Mesendoderm (in vitro differentiated cells): ENCODE data around the gene USP31.

Source experiments
- DNase-seq: peaks from one replicate; pipeline ENCODE4 v3.0.0; 2013
- H2AK5ac ChIP-seq: 2 replicates; pipeline ENCODE4 v1.6.1; 2013; ENCODE audit warnings: low read length, inconsistent platforms
- H2BK120ac ChIP-seq: 2 replicates; pipeline ENCODE4 v1.6.1; 2013; ENCODE audit warnings: low read depth, mild to moderate bottlenecking, low read length, moderate library complexity, mixed read lengths
- H2BK15ac ChIP-seq: replicated peaks from 2 replicates; pipeline ENCODE4 v1.6.1; 2013; ENCODE audit warnings: low read depth, mild to moderate bottlenecking, moderate library complexity
- H2BK5ac ChIP-seq: 2 replicates; pipeline ENCODE4 v1.6.1; 2013; ENCODE audit warnings: low read length, inconsistent platforms
- H3K18ac ChIP-seq: 2 replicates; pipeline ENCODE4 v1.6.1; 2013; ENCODE audit warnings: mild to moderate bottlenecking, low read length, mixed read lengths
- H3K23ac ChIP-seq: one replicate; pipeline ENCODE4 v1.6.1; 2013; ENCODE audit warnings: low read length
- H3K27ac ChIP-seq: 2 replicates; pipeline ENCODE4 v1.5.1; 2013; ENCODE audit warnings: low read depth, mild to moderate bottlenecking, inconsistent platforms, low read length, moderate library complexity
- H3K27me3 ChIP-seq: 2 replicates; pipeline ENCODE4 v1.6.1; 2013; ENCODE audit warnings: low read length, control low read depth, mild to moderate bottlenecking, inconsistent platforms; ENCODE audit not compliant: insufficient read depth, poor library complexity
- H3K36me3 ChIP-seq: 2 replicates; pipeline ENCODE4 v1.6.1; 2013; ENCODE audit warnings: low read length, inconsistent platforms; ENCODE audit not compliant: control insufficient read depth, insufficient read depth
- H3K4ac ChIP-seq: one replicate; pipeline ENCODE4 v1.6.1; 2013; ENCODE audit warnings: low read depth, mild to moderate bottlenecking, low read length, moderate library complexity
- H3K4me1 ChIP-seq: 2 replicates; pipeline ENCODE4 v1.6.1; 2013; ENCODE audit warnings: low read depth, low read length, inconsistent platforms; ENCODE audit not compliant: control insufficient read depth
- H3K4me2 ChIP-seq: 2 replicates; pipeline ENCODE4 v1.6.1; 2013; ENCODE audit warnings: low read length
- H3K4me3 ChIP-seq: 2 replicates; pipeline ENCODE4 v1.5.1; 2013; ENCODE audit warnings: mild to moderate bottlenecking, low read length
- H3K56ac ChIP-seq: one replicate; pipeline ENCODE4 v1.6.1; 2013; ENCODE audit warnings: low read length
- H3K79me1 ChIP-seq: 2 replicates; pipeline ENCODE4 v1.6.1; 2013; ENCODE audit warnings: low read length, inconsistent platforms
- H3K79me2 ChIP-seq: 2 replicates; pipeline ENCODE4 v1.6.1; 2013; ENCODE audit warnings: mild to moderate bottlenecking, low read length; ENCODE audit not compliant: control insufficient read depth, insufficient read depth
- H3K9ac ChIP-seq: 2 replicates; pipeline ENCODE4 v1.6.1; 2013; ENCODE audit warnings: low read length, inconsistent platforms
- H4K5ac ChIP-seq: one replicate; pipeline ENCODE4 v1.6.1; 2013; ENCODE audit warnings: low read length
- H4K8ac ChIP-seq: one replicate; pipeline ENCODE4 v1.6.1; 2013; ENCODE audit warnings: low read depth, mild to moderate bottlenecking, control low read depth, low read length, moderate library complexity
- WGBS: extraction: QIAGEN DNeasy Blood & Tissue Kit; methylation state at CpG from one replicate; pipeline ENCODE4 v1.1.7; 2013; ENCODE audit warnings: low lambda C conversion rate, missing lambda C conversion rate; ENCODE audit not compliant: insufficient coverage; ENCODE audit errors: extremely low coverage; 5-methylcytosine and 5-hydroxymethylcytosine counted together

The USP31 gene

DNA sequence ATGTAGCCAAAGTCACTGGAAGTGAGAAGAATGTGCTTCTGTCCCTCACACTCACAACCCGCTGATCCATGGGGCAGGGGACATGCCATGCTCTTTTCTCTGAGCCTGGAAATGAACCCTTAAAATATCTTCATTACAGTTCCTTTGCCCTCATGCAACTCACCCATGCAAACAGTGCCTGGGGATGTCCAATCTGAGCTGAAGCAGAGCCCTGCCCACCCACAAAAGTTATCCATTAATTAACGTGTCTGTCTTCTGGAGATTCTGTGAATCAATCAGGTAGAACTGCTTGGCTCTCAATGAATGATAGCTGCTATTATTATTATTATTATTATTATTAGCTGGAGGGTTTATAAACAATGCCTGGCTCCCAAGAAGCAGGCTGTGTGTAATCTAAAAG is 133.7 kb downstream of the USP31 start:
- no CpG with 5 or more reads among the region's 2 CpGs for WGBS
- no peak for DNase-seq
- Histone ChIP-seq H3K9ac (no peak overlapping the region), H3K56ac (no peak overlapping the region), H2AK5ac (no peak overlapping the region), H3K18ac (no peak overlapping the region), H3K23ac (no peak overlapping the region), H3K4me1 (no peaks in the 10 kb centered on the region), H4K8ac (no peak overlapping the region), H3K36me3 (no peaks in the 10 kb centered on the region), H2BK5ac (no peak overlapping the region), H3K4ac (no peak overlapping the region), H4K5ac (no peak overlapping the region), H3K4me2 (no peak overlapping the region), H3K27ac (no peak overlapping the region), H2BK120ac (no peak overlapping the region), H3K4me3 (no peak overlapping the region), H3K79me1 (no peaks in the 10 kb centered on the region), H2BK15ac (no peak overlapping the region), H3K79me2 (no peaks in the 10 kb centered on the region), H3K27me3 (no peaks in the 10 kb centered on the region)

- H3K23ac ChIP-seq = no peak overlapping the region
- H3K27me3 ChIP-seq = no peaks in the 10 kb centered on the region
- no peak overlapping the region for H4K8ac ChIP-seq
- no peak overlapping the region for H3K9ac ChIP-seq
- H2BK120ac ChIP-seq = no peak overlapping the region
- no peak overlapping the region for H3K4ac ChIP-seq
- no peaks in the 10 kb centered on the region for H3K79me1 ChIP-seq
- no peaks in the 10 kb centered on the region for H3K4me1 ChIP-seq
- H4K5ac ChIP-seq = no peak overlapping the region
- no peak overlapping the region for H3K18ac ChIP-seq
- H3K4me3 ChIP-seq = no peak overlapping the region
- H2AK5ac ChIP-seq = no peak overlapping the region
- H3K27ac ChIP-seq = no peak overlapping the region
- H3K4me2 ChIP-seq = no peak overlapping the region
- DNase-seq = peak; percentile 7
- no peak overlapping the region for H3K56ac ChIP-seq
- H3K79me2 ChIP-seq = no peaks in the 10 kb centered on the region
- WGBS = no CpG with 5 or more reads among the region's 2 CpGs
- H2BK5ac ChIP-seq = no peak overlapping the region
- no peaks in the 10 kb centered on the region for H3K36me3 ChIP-seq
- H2BK15ac ChIP-seq = no peak overlapping the region
These were observed 134.7 kb downstream of the USP31 start for GRCh38 chr16:23014592-23014991.
